HEK293T (cell line): ENCODE measurements around the gene PNPT1.
"Not testable (repeated sequence)": the region's sequence is repeated elsewhere in the genome, so short reads cannot be mapped to it uniquely, and the experiment has no call there.

Source experiments
- CTCF ChIA-PET: fragments of 350-600 bp; formaldehyde crosslinking; extraction: SDS; loops from one replicate; lab custom pipeline; 2021; ENCODE audit warnings: antibody characterized with exemption, inconsistent platforms; lab: Yijun Ruan, JAX
- POLR2A ChIA-PET: fragments of 350-600 bp; formaldehyde crosslinking; extraction: SDS; loops from one replicate; lab custom pipeline; 2020; ENCODE audit warnings: antibody characterized with exemption, inconsistent platforms; lab: Yijun Ruan, JAX
- DNase-seq: peaks from one replicate; pipeline ENCODE4 v3.0.0; 2012; ENCODE audit warnings: mixed read lengths; ENCODE audit errors: extremely low spot score
- ARNT ChIP-seq: fragments of 450-650 bp; IDR thresholded peaks from 2 replicates; pipeline ENCODE4 v1.6.1; 2017; ENCODE audit warnings: mild to moderate bottlenecking
- BHLHE40 ChIP-seq: fragments of 450-650 bp; IDR thresholded peaks from 2 replicates; pipeline ENCODE4 v1.6.1; 2016; ENCODE audit warnings: mild to moderate bottlenecking, moderate library complexity, borderline replicate concordance
- ELF4 ChIP-seq: fragments of 450-650 bp; IDR thresholded peaks from 2 replicates; pipeline ENCODE4 v1.6.1; 2017; ENCODE audit warnings: antibody characterized with exemption
- FOXA1 ChIP-seq: fragments of 450-650 bp; IDR thresholded peaks from 2 replicates; pipeline ENCODE4 v1.6.1; 2016; ENCODE audit warnings: mild to moderate bottlenecking
- FOXM1 ChIP-seq: fragments of 450-650 bp; IDR thresholded peaks from 2 replicates; pipeline ENCODE4 v1.6.1; 2017; ENCODE audit warnings: mild to moderate bottlenecking, borderline replicate concordance
- HDGF ChIP-seq: fragments of 450-650 bp; IDR thresholded peaks from 2 replicates; pipeline ENCODE4 v1.6.1; 2017; ENCODE audit warnings: antibody characterized with exemption, borderline replicate concordance
- L3MBTL2 ChIP-seq: fragments of 450-650 bp; conservative IDR thresholded peaks from 2 replicates; pipeline ENCODE4 v1.6.1; 2016; ENCODE audit warnings: mild to moderate bottlenecking
- LEF1 ChIP-seq: fragments of 450-650 bp; IDR thresholded peaks from 2 replicates; pipeline ENCODE4 v1.6.1; 2017; ENCODE audit warnings: mild to moderate bottlenecking, borderline replicate concordance
- NFRKB ChIP-seq: fragments of 450-650 bp; IDR thresholded peaks from 2 replicates; pipeline ENCODE4 v1.6.1; 2016; ENCODE audit warnings: mild to moderate bottlenecking, moderate library complexity
- SP1 ChIP-seq: fragments of 450-650 bp; IDR thresholded peaks from 2 replicates; pipeline ENCODE4 v1.6.1; 2017
- SUZ12 ChIP-seq: fragments of 450-650 bp; IDR thresholded peaks from 2 replicates; pipeline ENCODE4 v1.6.1; 2016; ENCODE audit warnings: mild to moderate bottlenecking
- TARDBP ChIP-seq: fragments of 450-650 bp; IDR thresholded peaks from 2 replicates; pipeline ENCODE4 v1.6.1; 2016
- ZNF384 ChIP-seq: fragments of 450-650 bp; IDR thresholded peaks from 2 replicates; pipeline ENCODE4 v1.6.1; 2016
- TF ChIP-seq, protein P1 (sequence below): fragments of 450-650 bp; IDR thresholded peaks from 2 replicates; pipeline ENCODE4 v1.6.1; 2016

Gene PNPT1

GRCh38 chr2:55710025-55710424 is 16.4 kb upstream of the PNPT1 start:
- no peak for DNase-seq
- CTCF ChIA-PET = interaction anchor here (0.6 kb wide), 1 partner anchor 301 kb away, joined by 3 read pairs; no protein-coding TSS in a partner anchor
- TF ChIP-seq SUZ12 (no peak), BHLHE40 (no peak), FOXM1 (no peak), ELF4 (no peak), L3MBTL2 (no peak), TARDBP (no peak), HDGF (no peak), FOXA1 (no peak), ARNT (no peak), ZNF384 (no peak), NFRKB (no peak), LEF1 (no peak)
- TF ChIP-seq, protein P1, sequence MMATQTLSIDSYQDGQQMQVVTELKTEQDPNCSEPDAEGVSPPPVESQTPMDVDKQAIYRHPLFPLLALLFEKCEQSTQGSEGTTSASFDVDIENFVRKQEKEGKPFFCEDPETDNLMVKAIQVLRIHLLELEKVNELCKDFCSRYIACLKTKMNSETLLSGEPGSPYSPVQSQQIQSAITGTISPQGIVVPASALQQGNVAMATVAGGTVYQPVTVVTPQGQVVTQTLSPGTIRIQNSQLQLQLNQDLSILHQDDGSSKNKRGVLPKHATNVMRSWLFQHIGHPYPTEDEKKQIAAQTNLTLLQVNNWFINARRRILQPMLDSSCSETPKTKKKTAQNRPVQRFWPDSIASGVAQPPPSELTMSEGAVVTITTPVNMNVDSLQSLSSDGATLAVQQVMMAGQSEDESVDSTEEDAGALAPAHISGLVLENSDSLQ = no peak
- POLR2A ChIA-PET = no interaction called here

DNA sequence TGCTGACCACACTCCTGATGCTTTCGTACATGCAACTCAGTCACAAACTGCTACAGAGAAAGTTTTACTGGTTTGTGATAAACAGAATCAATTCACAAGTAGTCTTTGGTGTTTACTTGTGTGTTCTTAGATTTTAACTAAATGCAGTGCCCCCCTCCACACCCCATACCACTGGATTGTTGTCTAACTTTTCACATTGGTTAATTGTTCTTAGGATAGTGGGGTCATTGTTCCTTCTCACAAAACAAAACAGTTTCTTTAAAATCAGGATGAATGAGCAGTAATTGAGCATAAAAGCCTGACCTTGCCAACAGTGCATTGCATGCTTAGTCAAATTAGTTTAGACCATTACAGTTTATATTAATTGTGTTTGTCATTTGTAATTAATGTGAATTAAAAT is 14.1 kb upstream of the PNPT1 start:
- no peak for DNase-seq
- ChIA-PET POLR2A (no interaction called here), CTCF (no interaction called here)
- TF ChIP-seq SUZ12 = no peak
- TF ChIP-seq, protein P1 = no peak

GRCh38 chr2:55706258-55706657 is 12.6 kb upstream of the PNPT1 start:
- DNase-seq, POLR2A ChIA-PET, CTCF ChIA-PET: not testable (repeated sequence)

- ChIA-PET CTCF (no interaction called here), POLR2A (no interaction called here)
- TF ChIP-seq FOXM1 (no peak), ZNF384 (no peak), NFRKB (no peak), L3MBTL2 (no peak), SP1 (no peak), HDGF (no peak)
- TF ChIP-seq, protein P1 = no peak
- DNase-seq = no peak
Measured at GRCh38 chr2:55705027-55705653, 11.5 kb upstream of the PNPT1 start.

DNA sequence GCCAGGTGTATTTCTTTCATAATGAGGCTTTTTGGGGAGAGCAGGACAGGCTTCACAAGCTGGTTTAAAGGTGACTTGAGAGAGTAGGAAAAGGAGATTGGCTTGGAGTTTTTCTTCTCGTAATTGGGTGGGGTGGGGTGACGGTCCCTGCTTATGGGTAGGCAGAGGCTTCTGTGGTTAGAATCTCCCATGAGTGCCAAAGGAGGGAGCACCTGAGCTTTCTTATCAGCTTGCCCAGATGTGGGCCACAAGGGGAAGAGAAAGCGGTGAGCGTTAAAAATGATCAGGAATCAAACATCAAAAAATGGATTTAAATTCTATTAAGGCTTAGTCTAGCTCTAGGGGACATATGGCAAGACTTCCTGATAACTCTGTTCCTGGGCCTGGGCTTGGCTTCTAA is 9.7 kb upstream of the PNPT1 start:
- no peak for DNase-seq
- no peak for TF ChIP-seq L3MBTL2
- no peak for TF ChIP-seq LEF1
- TF ChIP-seq ELF4 = no peak
- ChIA-PET CTCF (no interaction called here), POLR2A (no interaction called here)

DNA sequence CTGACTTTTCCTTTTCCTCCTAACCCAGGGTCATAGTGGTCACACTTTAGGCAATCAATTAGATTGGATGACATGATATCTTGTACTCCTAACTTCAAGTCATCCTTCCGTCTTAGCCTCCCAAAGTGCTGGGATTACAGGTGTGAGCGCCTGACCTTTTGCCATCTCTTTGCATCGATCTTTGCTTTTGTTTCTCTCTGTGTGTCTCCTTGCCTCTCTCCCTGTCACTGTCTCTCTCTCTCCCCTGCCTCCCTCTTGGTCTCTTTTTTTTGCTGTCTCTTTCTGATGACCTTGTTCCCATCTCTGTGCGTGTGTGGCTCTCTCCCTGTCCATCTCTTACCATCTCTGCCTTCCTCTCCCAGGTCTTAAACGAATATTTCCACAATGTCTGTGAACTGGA is 904 bp downstream of the PNPT1 start:
- CTCF ChIA-PET, DNase-seq, POLR2A ChIA-PET: not testable (repeated sequence)

DNA sequence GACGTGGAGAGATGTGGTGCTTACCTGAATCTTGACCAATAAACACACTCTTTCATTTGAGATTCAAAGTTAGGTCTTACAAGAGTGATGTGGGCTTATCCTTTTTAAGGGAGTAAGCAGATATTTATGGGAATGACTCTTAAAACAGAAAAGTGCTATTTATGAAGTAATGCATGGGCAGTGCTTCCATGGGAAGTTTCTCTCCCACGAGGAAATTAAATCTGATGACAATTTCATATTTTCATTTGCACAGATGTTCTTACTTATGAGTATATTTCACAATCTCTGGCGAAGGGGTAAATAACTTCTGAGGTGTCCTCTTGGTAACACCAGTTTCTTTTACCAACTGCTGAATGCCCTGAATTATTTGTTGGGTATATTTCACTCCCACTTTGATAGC is 21.0 kb downstream of the PNPT1 start:
- no peak for DNase-seq
- ChIA-PET POLR2A (no interaction called here), CTCF (no interaction called here)
- TF ChIP-seq L3MBTL2 = no peak
- TF ChIP-seq, protein P1 = no peak
- TF ChIP-seq ELF4 = no peak
- no peak for TF ChIP-seq FOXA1
- no peak for TF ChIP-seq ZNF384
- TF ChIP-seq SUZ12 = no peak
- TF ChIP-seq TARDBP = no peak
- TF ChIP-seq SP1 = no peak

DNA sequence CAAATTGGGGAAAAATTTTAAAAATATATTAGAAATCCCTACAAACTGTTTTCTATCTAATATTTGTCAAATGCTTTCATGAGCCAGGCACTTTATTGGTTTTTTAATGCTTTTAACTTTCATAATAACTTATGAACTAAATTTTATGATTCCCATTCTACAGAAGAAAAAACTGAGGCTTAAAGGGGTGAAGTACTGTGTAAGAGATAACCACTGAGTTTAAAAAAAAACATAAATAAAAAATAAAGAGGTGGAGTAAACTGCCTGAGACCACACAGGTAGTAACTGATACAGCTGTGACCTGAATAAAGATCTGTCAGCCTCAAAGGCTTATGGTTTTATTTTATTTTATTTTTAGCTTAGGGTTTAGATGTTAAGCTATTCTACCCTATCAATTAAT is 24.7 kb downstream of the PNPT1 start:
- CTCF ChIA-PET = no interaction called here
- TF ChIP-seq HDGF = no peak
- TF ChIP-seq, protein P1 = no peak
- POLR2A ChIA-PET = no interaction called here
- DNase-seq = no peak
